CD4-positive, alpha-beta T cell treated with Interleukin-1 beta for 1 hour (primary cell): ENCODE results near the gene KLHL22.
A peak's percentile ranks its signal among the peaks of the same experiment; 100 is the strongest.
"Not testable (repeated sequence)": the region's sequence is repeated elsewhere in the genome, so short reads cannot be mapped to it uniquely, and the experiment has no call there.

Experiments
- DNase-seq, 2 donors: peaks; one replicate each; pipeline ENCODE4 v3.0.0-alpha.2; 2020 to 2022

KLHL22 gene

GRCh38 chr22:20499769-20500168 lies 4.2 kb upstream of the KLHL22 start:
- DNase-seq, result no peak

GRCh38 chr22:20498913-20499312 lies 3.3 kb upstream of the KLHL22 start:
- no peak for DNase-seq

- DNase-seq, result no peak
Measured at GRCh38 chr22:20497426-20497825, 1.8 kb upstream of the KLHL22 start.

- peak; percentile 92 to 94 for DNase-seq
Measured at GRCh38 chr22:20495861-20496681, 476 bp upstream of the KLHL22 start.

GRCh38 chr22:20491346-20491745 lies 4.2 kb downstream of the KLHL22 start:
- no peak for DNase-seq

- DNase-seq, result no peak
Measured at GRCh38 chr22:20490941-20491307, 4.7 kb downstream of the KLHL22 start.

- no peak for DNase-seq
Measured at GRCh38 chr22:20490183-20490940, 5.2 kb downstream of the KLHL22 start.

GRCh38 chr22:20488946-20489345 lies 6.6 kb downstream of the KLHL22 start:
- no peak for DNase-seq

GRCh38 chr22:20487715-20488114 lies 7.9 kb downstream of the KLHL22 start:
- no peak for DNase-seq

- DNase-seq, result no peak
Measured at GRCh38 chr22:20486229-20486628, 9.4 kb downstream of the KLHL22 start.

GRCh38 chr22:20484948-20485683 lies 10.5 kb downstream of the KLHL22 start:
- DNase-seq, result no peak

GRCh38 chr22:20483771-20484170 lies 11.8 kb downstream of the KLHL22 start:
- no peak for DNase-seq

GRCh38 chr22:20483143-20483506 lies 12.5 kb downstream of the KLHL22 start:
- not testable (repeated sequence) for DNase-seq

GRCh38 chr22:20479612-20480196 lies 15.9 kb downstream of the KLHL22 start:
- no peak for DNase-seq

- not testable (repeated sequence) for DNase-seq
Measured at GRCh38 chr22:20478059-20478458, 17.5 kb downstream of the KLHL22 start.

GRCh38 chr22:20475569-20475968 lies 20.0 kb downstream of the KLHL22 start:
- DNase-seq, result not testable (repeated sequence)

GRCh38 chr22:20475115-20475436 lies 20.5 kb downstream of the KLHL22 start:
- DNase-seq, result no peak

GRCh38 chr22:20472629-20473442 lies 22.8 kb downstream of the KLHL22 start:
- DNase-seq, result no peak

- no peak for DNase-seq
Measured at GRCh38 chr22:20471126-20471833, 24.3 kb downstream of the KLHL22 start.

- DNase-seq, result not testable (repeated sequence)
Measured at GRCh38 chr22:20470525-20470924, 25.1 kb downstream of the KLHL22 start.

GRCh38 chr22:20469110-20469868 lies 26.3 kb downstream of the KLHL22 start:
- no peak for DNase-seq
